HG03280 (cell line): Measurements from ENCODE around the gene GOLGA6L1.
"Not testable (repeated sequence)": the region's sequence is repeated elsewhere in the genome, so short reads cannot be mapped to it uniquely, and the experiment has no call there.

ENCODE experiments used
- ATAC-seq: cut with Tn5 transposase; IDR thresholded peaks from one replicate; pipeline ENCODE4 v1.9.1; 2021; ENCODE audit warnings: mild to moderate bottlenecking, moderate library complexity; ENCODE audit not compliant: unreplicated experiment

GOLGA6L1 gene

DNA sequence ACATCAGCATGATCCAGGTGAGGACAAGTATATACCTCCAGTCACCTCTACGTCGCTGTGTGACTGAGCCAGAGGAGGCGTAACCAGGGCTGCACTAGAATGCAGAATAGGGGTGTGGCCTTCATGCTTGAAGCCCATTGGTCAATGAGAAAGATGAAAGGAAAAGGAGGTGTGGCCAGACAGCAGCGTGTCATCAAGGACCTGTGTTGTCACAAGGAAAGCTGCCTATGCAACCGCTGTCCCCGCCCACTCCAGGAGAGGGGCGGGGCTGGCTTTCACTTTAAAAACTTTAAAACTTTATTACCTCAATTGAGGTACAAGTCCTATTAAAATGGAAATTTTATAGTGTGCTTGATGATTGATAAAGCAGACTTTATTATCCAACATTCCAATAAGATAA, at the start of gene GOLGA6L1:
GOLGA6L1 (minus strand) TSS at position 101 of the 400 bp plus-strand sequence; CDS start at position 10, 91 bp downstream.
- ATAC-seq, result not testable (repeated sequence)

DNA sequence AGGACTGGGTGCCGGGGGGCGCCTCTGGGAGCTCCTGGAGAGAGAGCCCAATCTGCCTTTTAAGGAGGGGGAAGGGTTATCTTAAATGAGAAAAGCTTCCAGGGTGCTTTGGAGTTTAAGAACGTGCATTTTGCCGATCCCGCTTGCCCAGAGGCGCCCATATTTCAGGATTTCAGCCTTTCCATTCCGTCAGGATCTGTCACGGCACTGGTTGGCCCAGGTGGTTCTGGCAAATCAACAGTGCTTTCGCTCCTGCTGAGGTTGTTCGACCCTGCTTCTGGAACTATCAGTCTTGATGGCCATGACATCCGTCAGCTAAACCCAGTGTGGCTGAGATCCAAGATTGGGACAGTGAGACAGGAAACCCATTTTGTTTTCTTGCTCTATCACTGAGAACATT, 44.6 kb upstream of the GOLGA6L1 start:
- not testable (repeated sequence) for ATAC-seq

DNA sequence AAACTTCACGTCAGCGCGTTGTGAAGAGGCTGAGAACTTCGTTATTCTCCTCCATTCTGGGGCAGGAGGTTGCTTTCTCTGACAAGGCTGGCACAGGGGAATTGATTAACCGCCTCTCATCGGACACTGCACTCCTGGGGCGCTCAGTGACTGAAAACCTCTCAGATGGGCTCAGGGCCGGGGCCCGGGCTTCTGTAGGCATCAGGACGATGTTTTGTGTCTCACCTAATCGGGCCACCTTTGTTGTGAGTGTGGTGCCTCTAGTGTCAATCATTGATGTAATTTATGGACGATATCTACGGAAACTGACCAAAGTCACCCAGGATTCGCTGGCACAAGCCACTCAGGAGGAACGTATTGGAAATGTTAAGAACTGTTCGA, 43.9 kb upstream of the GOLGA6L1 start:
- ATAC-seq, result not testable (repeated sequence)

GRCh38 chr15:23179768-23180546, 43.3 kb upstream of the GOLGA6L1 start:
- not testable (repeated sequence) for ATAC-seq

GRCh38 chr15:23176683-23177082, 40.1 kb upstream of the GOLGA6L1 start:
- ATAC-seq, result not testable (repeated sequence)

DNA sequence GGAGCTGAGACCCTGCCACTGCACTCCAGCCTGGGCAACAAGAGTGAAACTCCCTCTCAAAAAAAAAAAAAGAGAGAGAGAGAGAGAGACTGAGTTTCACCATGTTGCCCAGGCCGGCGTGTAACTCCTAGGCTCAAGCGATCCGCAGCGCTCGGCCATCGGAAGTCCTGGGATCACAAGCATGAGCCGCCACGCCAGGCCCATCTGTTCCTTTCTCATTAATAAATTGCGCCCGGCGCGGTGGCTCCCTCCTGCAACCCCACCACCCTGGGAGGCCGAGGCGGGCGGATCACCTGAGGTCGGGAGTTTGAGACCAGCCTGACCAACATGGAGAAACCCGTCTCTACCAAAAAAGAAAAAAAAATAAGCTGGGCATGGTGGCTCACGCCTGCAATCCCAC, 39.0 kb upstream of the GOLGA6L1 start:
- not testable (repeated sequence) for ATAC-seq

GRCh38 chr15:23174609-23175140, 38.1 kb upstream of the GOLGA6L1 start:
- not testable (repeated sequence) for ATAC-seq

DNA sequence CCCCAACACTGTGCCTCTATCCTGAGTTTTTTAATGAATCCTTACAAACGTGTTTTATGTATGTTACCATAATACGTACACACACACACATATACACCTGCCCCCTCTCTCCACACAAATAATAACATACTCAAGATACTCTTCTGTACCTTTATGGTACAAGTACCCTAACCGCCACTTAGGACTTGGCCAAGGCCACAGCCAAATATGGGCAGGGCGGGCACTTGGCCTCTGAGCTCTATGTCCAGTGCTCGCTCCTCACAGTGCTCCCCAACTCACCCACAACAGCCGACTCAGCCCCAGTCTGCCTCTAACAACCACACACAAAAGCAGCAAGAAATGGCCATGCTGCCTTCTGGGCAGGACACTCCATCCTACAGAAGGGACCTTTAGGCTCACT, 3.8 kb downstream of the GOLGA6L1 start:
- not testable (repeated sequence) for ATAC-seq

- no peak for ATAC-seq
Observed at GRCh38 chr15:23118208-23118607, 18.4 kb downstream of the GOLGA6L1 start.

- no peak for ATAC-seq
Observed at GRCh38 chr15:23095796-23096195, 40.8 kb downstream of the GOLGA6L1 start.

DNA sequence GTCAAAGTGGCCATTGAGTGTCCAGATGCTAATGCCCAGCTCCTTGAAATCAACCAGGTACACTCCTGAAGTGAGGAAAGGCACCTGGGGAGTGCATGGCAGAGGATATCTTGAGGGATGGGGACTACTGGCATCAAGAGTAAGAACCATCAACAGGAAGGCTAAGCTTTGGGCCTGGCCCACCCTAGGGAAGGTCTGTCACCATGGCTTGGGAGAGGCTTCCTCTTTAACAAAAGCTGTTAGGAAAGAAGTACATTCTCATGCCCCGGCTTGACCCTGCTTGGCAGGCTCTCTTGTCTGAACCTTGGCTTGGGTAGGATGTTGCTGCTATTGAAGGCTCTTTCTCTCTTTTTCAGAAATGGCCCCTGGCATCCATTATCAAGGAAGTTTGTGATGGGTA, 53.5 kb downstream of the GOLGA6L1 start:
- ATAC-seq, result no peak

DNA sequence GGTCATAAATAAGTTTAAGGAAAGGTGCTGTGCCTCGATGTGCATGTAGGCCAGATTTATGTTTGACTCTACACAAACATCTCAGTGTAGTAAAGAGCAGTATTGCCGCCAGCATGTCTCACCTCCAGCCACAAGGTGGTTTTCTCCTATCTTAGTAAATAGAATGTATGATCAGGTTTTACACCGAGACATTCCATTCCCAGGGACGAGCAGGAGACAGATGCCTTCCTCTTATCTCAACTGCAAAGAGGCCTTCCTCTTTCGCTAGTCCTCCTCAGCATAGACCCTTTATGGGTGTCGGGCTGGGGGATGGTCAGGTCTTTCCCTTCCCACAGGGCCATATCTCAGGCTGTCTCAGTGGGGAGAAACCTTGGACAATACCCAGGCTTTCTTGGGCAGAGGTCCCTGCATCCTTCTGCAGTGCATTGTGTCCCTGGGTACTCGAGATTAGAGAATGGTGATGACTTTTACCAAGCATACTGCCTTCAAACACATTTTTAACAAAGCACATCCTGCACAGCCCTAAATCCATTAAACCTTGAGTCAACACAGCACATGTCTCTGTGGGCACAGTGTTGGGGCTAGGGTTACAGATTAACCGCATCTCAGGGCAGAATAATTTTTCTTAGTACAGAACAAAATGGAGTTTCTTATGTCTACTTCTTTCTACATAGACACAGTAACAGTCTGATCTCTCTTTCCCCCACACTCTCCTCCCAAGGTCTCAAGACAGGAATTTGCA, 54.5 kb downstream of the GOLGA6L1 start:
- not testable (repeated sequence) for ATAC-seq

GRCh38 chr15:23081271-23081670, 55.4 kb downstream of the GOLGA6L1 start:
- no peak for ATAC-seq

DNA sequence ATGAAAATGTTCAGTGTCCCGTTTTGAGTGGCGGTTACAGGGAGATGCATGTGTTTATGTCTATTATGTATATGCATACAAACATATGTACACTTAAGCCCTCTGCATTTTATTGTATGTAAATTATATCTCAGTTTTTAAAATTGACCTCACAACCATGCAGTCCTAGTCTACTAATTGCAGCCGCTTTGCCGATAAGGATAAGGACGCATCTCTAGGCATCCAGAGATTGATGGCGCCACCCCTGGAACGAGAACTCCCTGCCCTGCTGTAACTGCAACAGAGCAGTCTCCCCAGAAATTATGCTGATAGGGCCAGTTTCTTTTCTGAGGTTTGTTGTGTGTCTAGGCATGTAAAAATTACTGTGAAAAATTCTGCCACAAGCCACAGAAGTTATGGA, 56.9 kb downstream of the GOLGA6L1 start:
- ATAC-seq, result no peak
